ENCODE measurements around the gene CCDC107. TPM values are rescaled to one million over a fixed set of nuclear protein-coding genes. Genes with fewer than 3 reads are reported as not detected.

The CCDC107 gene
- polyA plus RNA-seq, 1 donor: 22.1 TPM

GRCh38 chr9:35660966-35661415, 2.9 kb downstream of the CCDC107 start:
- DNase-seq (ENCODE audit: low read depth): no peak

- no peak for DNase-seq (ENCODE audit: low read depth)
Measured at GRCh38 chr9:35661756-35662350, 3.8 kb downstream of the CCDC107 start.

- DNase-seq (ENCODE audit: low read depth): no peak
Measured at GRCh38 chr9:35662437-35662836, 4.3 kb downstream of the CCDC107 start.

GRCh38 chr9:35664531-35665470, 6.7 kb downstream of the CCDC107 start, which contains the start of gene ARHGEF39:
ARHGEF39 (minus strand) TSS chr9:35665195; CDS start chr9:35665169, 26 bp downstream.
- no peak for DNase-seq (ENCODE audit: low read depth)

GRCh38 chr9:35665471-35665818, 7.4 kb downstream of the CCDC107 start:
- no peak for DNase-seq (ENCODE audit: low read depth)

GRCh38 chr9:35666045-35666444, 8.0 kb downstream of the CCDC107 start:
- no peak for DNase-seq (ENCODE audit: low read depth)

GRCh38 chr9:35666549-35666948, 8.5 kb downstream of the CCDC107 start:
- no peak for DNase-seq (ENCODE audit: low read depth)

- DNase-seq (ENCODE audit: low read depth): no peak
Measured at GRCh38 chr9:35667939-35668338, 9.8 kb downstream of the CCDC107 start.

- DNase-seq (ENCODE audit: low read depth): no peak
Measured at GRCh38 chr9:35669331-35670145, 11.4 kb downstream of the CCDC107 start.

GRCh38 chr9:35673132-35674024, 15.3 kb downstream of the CCDC107 start, which contains the start of gene CA9:
CA9 (plus strand) TSS chr9:35673928; CDS start chr9:35673960, 32 bp downstream.
- no peak for DNase-seq (ENCODE audit: low read depth)

- no peak for DNase-seq (ENCODE audit: low read depth)
Measured at GRCh38 chr9:35674025-35674361, 15.9 kb downstream of the CCDC107 start.

GRCh38 chr9:35675204-35675603, 17.1 kb downstream of the CCDC107 start:
- DNase-seq (ENCODE audit: low read depth): no peak

- no peak for DNase-seq (ENCODE audit: low read depth)
Measured at GRCh38 chr9:35675732-35676392, 17.8 kb downstream of the CCDC107 start.

GRCh38 chr9:35679091-35679490, 21.0 kb downstream of the CCDC107 start:
- DNase-seq (ENCODE audit: low read depth): no peak

GRCh38 chr9:35679766-35680330, 21.8 kb downstream of the CCDC107 start:
- no peak for DNase-seq (ENCODE audit: low read depth)

GRCh38 chr9:35680331-35681105, 22.4 kb downstream of the CCDC107 start:
- DNase-seq (ENCODE audit: low read depth): no peak

GRCh38 chr9:35681341-35682002, 23.4 kb downstream of the CCDC107 start:
- no peak for DNase-seq (ENCODE audit: low read depth)

- no peak for DNase-seq (ENCODE audit: low read depth)
Measured at GRCh38 chr9:35682051-35682450, 24.0 kb downstream of the CCDC107 start.

All from forelimb muscle (tissue), 1 donor.